LNCaP clone FGC (cell line): Measurements from ENCODE around the gene CCDC80.

Experiments used
- DNase-seq: peaks from one replicate; pipeline ENCODE4 v3.0.0-alpha.2; 2011; ENCODE audit warnings: low read depth
- H3K4me3 ChIP-seq: 2 replicates; pipeline ENCODE4 v1.5.1; 2011; ENCODE audit warnings: mild to moderate bottlenecking, low read depth, low read length, control low read depth
- TF ChIP-seq, protein P1 (sequence below): IDR thresholded peaks from 2 replicates; pipeline ENCODE4 v1.5.1; 2012; ENCODE audit warnings: mild to moderate bottlenecking; ENCODE audit not compliant: control insufficient read depth, insufficient read depth; ENCODE audit errors: extremely low read depth

CCDC80 gene, protein sequence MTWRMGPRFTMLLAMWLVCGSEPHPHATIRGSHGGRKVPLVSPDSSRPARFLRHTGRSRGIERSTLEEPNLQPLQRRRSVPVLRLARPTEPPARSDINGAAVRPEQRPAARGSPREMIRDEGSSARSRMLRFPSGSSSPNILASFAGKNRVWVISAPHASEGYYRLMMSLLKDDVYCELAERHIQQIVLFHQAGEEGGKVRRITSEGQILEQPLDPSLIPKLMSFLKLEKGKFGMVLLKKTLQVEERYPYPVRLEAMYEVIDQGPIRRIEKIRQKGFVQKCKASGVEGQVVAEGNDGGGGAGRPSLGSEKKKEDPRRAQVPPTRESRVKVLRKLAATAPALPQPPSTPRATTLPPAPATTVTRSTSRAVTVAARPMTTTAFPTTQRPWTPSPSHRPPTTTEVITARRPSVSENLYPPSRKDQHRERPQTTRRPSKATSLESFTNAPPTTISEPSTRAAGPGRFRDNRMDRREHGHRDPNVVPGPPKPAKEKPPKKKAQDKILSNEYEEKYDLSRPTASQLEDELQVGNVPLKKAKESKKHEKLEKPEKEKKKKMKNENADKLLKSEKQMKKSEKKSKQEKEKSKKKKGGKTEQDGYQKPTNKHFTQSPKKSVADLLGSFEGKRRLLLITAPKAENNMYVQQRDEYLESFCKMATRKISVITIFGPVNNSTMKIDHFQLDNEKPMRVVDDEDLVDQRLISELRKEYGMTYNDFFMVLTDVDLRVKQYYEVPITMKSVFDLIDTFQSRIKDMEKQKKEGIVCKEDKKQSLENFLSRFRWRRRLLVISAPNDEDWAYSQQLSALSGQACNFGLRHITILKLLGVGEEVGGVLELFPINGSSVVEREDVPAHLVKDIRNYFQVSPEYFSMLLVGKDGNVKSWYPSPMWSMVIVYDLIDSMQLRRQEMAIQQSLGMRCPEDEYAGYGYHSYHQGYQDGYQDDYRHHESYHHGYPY

DNA sequence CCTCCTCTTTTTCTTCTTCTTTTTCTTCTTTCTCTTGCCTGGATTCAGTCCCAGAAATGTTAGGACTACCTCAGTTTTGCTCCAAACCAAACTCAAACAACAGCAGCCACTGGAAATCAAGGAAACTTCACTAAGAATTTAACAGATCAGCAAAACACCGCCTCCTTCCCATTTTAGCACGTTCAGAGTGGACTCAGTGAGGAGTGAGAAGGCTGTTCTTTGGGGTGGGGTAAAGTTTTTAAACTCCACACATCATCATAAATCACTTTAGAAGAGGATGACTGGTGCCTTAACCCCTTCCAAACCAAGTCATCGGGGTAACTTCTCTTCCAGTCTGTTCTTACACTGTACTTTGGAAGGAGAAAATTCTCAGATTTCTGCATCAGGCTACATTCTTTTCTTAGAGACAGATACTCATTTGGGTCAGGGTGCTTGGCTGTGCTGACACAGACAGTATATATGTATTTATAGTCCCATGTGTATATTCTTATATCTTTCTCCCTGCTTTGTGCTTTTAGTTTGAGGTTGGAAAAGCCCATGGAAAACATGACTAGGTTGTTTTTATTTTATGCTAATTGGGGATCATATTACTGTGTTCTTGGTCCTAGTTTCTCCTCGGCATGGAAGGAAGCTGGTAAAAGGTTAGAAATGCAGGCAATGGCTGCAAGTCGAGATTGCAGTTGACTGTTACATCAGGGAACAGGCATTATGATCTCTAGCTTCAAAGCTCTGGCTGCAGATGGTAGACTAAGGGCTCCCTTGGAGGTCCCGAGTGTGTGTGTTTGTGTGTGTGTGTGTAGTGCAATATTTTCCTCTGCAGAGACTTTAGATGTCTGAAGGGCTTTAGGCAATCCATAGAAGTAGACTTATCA lies at the start of gene CCDC80:
CCDC80 (minus strand) TSS at position 214 of the 872 bp plus-strand sequence. CDS start 1,238 bp downstream, outside the sequence.
- H3K4me3 ChIP-seq, result no peak within 1 kb of the TSS
- DNase-seq, result no peak
- TF ChIP-seq, protein P1, sequence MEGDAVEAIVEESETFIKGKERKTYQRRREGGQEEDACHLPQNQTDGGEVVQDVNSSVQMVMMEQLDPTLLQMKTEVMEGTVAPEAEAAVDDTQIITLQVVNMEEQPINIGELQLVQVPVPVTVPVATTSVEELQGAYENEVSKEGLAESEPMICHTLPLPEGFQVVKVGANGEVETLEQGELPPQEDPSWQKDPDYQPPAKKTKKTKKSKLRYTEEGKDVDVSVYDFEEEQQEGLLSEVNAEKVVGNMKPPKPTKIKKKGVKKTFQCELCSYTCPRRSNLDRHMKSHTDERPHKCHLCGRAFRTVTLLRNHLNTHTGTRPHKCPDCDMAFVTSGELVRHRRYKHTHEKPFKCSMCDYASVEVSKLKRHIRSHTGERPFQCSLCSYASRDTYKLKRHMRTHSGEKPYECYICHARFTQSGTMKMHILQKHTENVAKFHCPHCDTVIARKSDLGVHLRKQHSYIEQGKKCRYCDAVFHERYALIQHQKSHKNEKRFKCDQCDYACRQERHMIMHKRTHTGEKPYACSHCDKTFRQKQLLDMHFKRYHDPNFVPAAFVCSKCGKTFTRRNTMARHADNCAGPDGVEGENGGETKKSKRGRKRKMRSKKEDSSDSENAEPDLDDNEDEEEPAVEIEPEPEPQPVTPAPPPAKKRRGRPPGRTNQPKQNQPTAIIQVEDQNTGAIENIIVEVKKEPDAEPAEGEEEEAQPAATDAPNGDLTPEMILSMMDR, result no peak

DNA sequence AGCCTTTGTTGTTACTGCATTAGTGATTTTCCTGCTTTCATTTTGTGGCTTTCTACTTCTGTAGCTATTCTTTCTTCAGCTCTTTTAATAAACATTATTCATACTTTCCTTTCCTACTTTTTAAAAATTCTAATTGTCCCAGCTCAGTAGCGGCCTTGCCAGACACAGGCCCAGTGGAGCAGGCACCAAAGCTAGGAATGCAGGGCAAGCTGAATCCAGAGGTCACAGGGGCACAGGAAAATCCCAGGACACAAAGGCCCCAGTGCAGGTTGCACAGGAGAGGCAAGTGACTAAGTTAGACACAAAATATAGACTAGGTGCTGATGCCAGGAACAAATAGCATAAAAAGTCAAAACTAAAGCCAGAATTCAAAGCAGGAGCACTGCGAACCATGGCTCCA lies 49.0 kb upstream of the CCDC80 start:
- no peak for DNase-seq
- H3K4me3 ChIP-seq, result no peak overlapping the region
- TF ChIP-seq, protein P1, result no peak

DNA sequence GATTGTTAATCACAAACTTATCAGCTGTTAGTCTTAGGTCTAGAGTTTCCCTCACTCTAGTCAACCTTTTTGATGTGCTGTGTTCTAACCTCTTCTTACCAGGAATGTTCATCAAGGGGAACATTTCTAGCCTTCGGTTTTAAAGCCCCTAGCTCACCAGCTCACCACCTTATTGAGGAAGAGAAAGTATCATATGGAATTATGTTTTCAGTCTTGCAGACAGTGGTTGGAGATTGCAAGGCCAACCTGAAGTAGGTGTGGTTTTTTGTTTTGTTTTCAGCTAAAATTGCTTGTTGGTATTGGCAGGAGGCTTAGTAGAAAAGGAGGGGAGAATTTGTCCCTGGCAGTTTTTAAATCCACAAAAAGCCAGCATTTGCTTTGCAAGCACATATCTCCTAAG lies 48.4 kb upstream of the CCDC80 start:
- no peak for DNase-seq
- TF ChIP-seq, protein P1, result no peak
- no peak overlapping the region for H3K4me3 ChIP-seq

DNA sequence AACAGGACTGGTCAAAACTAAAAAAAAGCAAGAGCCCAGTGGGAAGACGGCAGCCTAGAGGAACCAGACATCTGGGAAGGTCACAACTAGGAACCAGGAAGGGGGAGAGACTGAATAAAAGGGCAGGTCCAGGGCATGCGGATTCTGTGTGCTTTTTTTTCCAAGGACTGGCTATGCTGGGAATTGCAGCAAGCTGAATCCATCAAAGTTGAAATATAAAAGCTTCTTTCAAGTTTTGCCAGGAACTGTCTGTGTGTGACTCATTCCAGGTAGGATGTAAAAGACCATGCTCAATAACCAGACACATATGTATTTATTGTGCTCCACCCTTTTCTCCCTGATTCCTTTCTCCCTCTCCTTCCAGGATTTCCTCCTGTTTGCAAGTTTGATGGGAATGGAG lies 47.9 kb upstream of the CCDC80 start:
- DNase-seq, result no peak
- TF ChIP-seq, protein P1, result no peak
- H3K4me3 ChIP-seq, result no peak overlapping the region

DNA sequence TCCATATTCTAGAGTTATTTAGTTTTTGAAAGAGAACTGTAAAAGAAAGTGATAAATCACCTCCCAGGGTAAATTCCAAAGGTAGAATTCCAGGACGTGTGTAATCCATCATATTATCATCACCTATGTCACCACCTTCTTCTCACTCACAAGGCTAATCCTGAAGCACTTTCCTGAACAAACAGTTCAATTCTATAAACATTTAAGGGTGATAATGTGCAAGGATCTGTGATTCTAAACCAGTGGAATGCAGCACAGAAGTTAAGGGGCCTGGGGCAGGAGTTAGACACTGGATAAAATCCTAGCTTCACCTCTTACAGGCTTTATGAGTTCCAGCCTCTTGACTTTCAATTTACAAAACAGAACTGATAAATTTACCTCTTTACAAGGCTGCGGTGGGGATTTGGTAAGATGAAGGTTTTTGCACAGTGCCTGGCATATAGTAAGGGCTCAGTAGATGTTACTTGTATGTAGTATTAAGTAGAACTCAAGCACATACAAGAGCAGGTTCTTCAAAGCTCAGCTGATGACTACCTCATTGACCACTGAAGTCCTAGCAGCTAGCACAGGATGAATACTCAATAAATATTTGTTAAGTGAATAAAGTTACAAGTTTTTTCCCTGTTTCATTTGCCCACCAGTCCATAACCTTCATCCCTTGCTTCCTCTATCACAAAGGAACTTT lies 47.3 kb upstream of the CCDC80 start:
- no peak for DNase-seq
- TF ChIP-seq, protein P1, result no peak
- H3K4me3 ChIP-seq, result no peak overlapping the region

DNA sequence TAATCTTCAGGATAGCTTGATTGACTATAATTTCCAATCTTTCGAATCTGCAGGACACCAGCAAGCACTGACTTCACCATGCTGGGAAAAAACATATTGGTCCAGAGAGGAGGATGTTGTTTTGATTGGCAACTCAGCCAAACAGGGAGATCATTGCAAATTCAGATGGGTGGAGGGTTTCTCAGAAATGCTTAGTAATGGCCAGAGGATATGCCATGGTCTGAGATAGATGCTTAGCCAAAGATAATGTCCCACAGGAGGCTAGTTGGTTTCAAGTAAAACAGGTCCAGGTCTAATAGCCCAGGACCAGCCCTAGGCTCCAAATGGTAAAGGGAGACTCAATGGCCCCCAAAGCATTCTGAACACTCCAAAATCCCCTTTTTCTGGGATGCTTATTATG lies 46.7 kb upstream of the CCDC80 start:
- no peak for DNase-seq

More for the DNA sequence above, 46.7 kb upstream of the CCDC80 start:
- H3K4me3 ChIP-seq, result no peak overlapping the region
- TF ChIP-seq, protein P1, result no peak
